MM.1S (cell line): ENCODE data around the gene CHMP6.

ENCODE experiments used
- EZH2 ChIP-seq: fragments of 300-600 bp; sonication (generic); optimal IDR thresholded peaks from 2 replicates; pipeline ENCODE3; 2017; ENCODE audit warnings: low read depth, mild to moderate bottlenecking, antibody characterized with exemption, low read length, mixed read lengths
- EZH2phosphoT487 ChIP-seq: fragments of 300-600 bp; sonication (generic); IDR thresholded peaks from 2 replicates; pipeline ENCODE4 v1.6.1; 2018; ENCODE audit warnings: antibody characterized with exemption, low read length
- TF ChIP-seq, protein P1 (sequence below): fragments of 300-600 bp; sonication (generic); IDR thresholded peaks from 2 replicates; pipeline ENCODE4 v1.5.1; 2016; ENCODE audit warnings: antibody characterized with exemption, low read length, mixed read lengths

DNA sequence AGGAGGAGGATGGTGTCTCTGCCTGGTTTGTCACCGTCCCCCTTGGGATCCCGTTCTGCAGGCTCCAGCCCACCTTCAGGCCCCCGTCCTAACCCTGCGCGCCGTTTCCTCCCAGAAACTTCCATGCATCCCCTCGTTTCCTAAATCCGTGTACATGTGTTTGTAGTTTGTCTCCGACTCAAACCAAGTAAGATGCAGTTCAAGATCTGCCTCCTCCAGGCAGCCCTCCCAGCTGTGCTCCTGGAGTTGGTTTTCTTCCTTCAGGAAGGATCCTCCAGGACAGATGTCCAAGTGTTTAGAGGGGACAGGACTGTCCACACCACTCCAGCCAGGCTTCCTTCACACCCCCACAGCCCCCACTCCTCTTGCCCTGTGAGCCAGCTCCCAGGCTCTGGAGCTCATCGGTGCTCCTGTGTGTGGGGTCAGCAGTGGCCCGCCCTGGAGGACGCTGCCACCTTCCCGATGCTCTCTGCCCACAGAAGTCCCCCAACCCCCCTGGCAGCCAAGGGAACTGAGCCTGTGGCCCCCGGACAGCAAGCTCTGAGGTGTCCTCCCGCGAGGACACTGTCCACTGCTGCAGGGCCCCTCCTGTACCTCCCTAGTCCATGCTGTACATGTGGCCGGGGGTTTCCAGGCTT lies 54.6 kb downstream of the CHMP6 start:
- TF ChIP-seq, protein P1, sequence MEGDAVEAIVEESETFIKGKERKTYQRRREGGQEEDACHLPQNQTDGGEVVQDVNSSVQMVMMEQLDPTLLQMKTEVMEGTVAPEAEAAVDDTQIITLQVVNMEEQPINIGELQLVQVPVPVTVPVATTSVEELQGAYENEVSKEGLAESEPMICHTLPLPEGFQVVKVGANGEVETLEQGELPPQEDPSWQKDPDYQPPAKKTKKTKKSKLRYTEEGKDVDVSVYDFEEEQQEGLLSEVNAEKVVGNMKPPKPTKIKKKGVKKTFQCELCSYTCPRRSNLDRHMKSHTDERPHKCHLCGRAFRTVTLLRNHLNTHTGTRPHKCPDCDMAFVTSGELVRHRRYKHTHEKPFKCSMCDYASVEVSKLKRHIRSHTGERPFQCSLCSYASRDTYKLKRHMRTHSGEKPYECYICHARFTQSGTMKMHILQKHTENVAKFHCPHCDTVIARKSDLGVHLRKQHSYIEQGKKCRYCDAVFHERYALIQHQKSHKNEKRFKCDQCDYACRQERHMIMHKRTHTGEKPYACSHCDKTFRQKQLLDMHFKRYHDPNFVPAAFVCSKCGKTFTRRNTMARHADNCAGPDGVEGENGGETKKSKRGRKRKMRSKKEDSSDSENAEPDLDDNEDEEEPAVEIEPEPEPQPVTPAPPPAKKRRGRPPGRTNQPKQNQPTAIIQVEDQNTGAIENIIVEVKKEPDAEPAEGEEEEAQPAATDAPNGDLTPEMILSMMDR = no peak
- TF ChIP-seq EZH2 = no peak
- no peak for TF ChIP-seq EZH2phosphoT487
